Stimulated activated naive B cell treated with anti-CD40 and anti-IgM and Interleukin-4, amounts not matched to agents 10 μg/mL and 1 μg/mL and 100 μg/mL, for 72 hours (primary cell): ENCODE results near the gene ZFAND2B.

Experiments used
- ATAC-seq, 2 donors: fragments of 150-1000 bp; cut with Tn5 transposase; replicated peaks; 2 replicates each; pipeline ENCODE4 v1.10.0; 2021; ENCODE audit warnings: moderate library complexity in 1 of 2
- DNase-seq: peaks from one replicate; pipeline ENCODE4 v3.0.0; 2021
- H3K27ac Mint-ChIP-seq: one replicate; pipeline ENCODE4 v1.8.0; 2022; ENCODE audit warnings: mild to moderate bottlenecking, mixed read lengths
- H3K27me3 Mint-ChIP-seq, 2 donors: one replicate each; pipeline ENCODE4 v1.8.0; 2022; ENCODE audit warnings: mixed read lengths in 2 of 2
- H3K36me3 Mint-ChIP-seq, 2 donors: one replicate each; pipeline ENCODE4 v1.8.0; 2022; ENCODE audit warnings: mixed read lengths in 2 of 2, mild to moderate bottlenecking in 1 of 2
- H3K4me1 Mint-ChIP-seq, 2 donors: one replicate each; pipeline ENCODE4 v1.8.0; 2022; ENCODE audit warnings: mixed read lengths in 2 of 2, mild to moderate bottlenecking in 1 of 2
- H3K4me3 Mint-ChIP-seq, 2 donors: one replicate each; pipeline ENCODE4 v1.8.0; 2022; ENCODE audit warnings: mild to moderate bottlenecking in 2 of 2, mixed read lengths in 2 of 2, moderate library complexity in 1 of 2
- H3K9me3 Mint-ChIP-seq, 2 donors: one replicate each; pipeline ENCODE4 v1.8.0; 2022; ENCODE audit warnings: mixed read lengths in 2 of 2, mild to moderate bottlenecking in 1 of 2

The ZFAND2B gene

GRCh38 chr2:219218217-219218731 lies 11.7 kb downstream of the ZFAND2B start:
- peaks cover 45 to 56% of the 10 kb centered on the region in 2 donors for H3K36me3 Mint-ChIP-seq
- no peaks in the 10 kb centered on the region for H3K9me3 Mint-ChIP-seq
- peaks cover 21 to 40% of the 10 kb centered on the region in 2 donors for H3K4me1 Mint-ChIP-seq
- DNase-seq, result no peak
- ATAC-seq, result peak; percentile 52 to 55
- no peaks in the 10 kb centered on the region for H3K27me3 Mint-ChIP-seq
- H3K4me3 Mint-ChIP-seq, result peak overlapping the region; percentile 90 to 95
- peak overlapping the region; percentile 93 for H3K27ac Mint-ChIP-seq

DNA sequence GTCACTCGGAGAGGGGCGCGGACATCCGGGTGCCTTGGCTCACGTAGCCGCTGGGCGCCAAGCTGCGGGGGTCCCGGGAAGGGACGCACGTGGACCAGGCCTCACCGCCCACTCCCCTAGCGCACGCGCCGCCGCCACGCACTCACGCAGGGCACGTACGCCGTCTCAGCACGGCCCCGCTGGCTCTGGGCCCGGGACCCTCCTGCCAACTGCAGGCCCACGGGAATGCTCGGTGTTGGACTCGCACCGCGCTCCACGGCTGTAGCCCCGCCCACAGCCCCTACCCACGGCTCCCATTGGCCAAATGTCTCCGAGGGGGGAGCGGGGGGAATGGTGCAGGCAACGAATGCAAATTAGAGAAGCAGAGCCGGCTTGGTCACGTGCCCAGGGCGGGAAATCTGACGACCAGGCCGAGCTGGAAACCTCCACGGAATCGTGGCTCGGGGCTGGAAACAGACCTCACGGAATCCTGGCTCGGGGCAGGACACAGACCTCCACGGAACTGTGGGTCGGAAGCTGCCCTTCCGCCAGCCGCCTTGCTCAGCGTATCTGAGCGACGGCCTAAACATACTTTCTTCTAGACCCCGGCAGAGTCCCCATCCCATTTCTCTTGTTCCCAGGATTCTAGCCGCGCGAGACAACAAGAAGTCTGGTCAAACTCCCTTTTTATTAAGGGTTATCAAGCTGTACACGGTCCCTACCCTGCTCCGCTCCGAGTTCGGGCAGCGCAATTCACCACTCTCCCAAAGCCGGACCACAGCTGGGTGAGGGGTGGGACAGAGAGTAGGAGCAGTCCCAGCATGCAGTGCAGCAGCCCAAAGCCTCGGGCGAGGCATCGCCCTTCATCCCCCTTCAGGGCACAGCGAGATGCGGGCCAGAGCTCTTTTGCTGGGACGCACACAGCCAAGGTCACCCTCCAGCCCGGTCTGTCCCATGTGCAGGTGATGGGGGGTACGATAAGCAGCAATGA lies 12.4 kb downstream of the ZFAND2B start, which contains the start of gene ABCB6:
Gene ABCB6 (minus strand): TSS at position 227 of the 970 bp plus-strand sequence. CDS start 285 bp downstream, outside the sequence.
- no peaks in the 10 kb centered on the region for H3K9me3 Mint-ChIP-seq
- H3K27ac Mint-ChIP-seq, result peak within 1 kb of the TSS; percentile 93
- peak within 1 kb of the TSS; percentile 90 to 95 for H3K4me3 Mint-ChIP-seq
- peaks cover 21 to 40% of the 10 kb centered on the region in 2 donors for H3K4me1 Mint-ChIP-seq
- DNase-seq (peak; percentile 86), ATAC-seq (peak; percentile 84 to 91)
- H3K27me3 Mint-ChIP-seq, result no peaks in the 10 kb centered on the region
- H3K36me3 Mint-ChIP-seq, result peaks cover 44 to 59% of the 10 kb centered on the region in 2 donors

- H3K9me3 Mint-ChIP-seq, result no peaks in the 10 kb centered on the region
- peaks cover 46 to 59% of the 10 kb centered on the region in 2 donors for H3K36me3 Mint-ChIP-seq
- ATAC-seq (no peak), DNase-seq (no peak)
- H3K27ac Mint-ChIP-seq, result no peak overlapping the region
- H3K4me3 Mint-ChIP-seq, result peak overlapping the region; percentile 6 to 95
- H3K27me3 Mint-ChIP-seq, result no peaks in the 10 kb centered on the region
- H3K4me1 Mint-ChIP-seq, result peaks cover 20 to 43% of the 10 kb centered on the region in 2 donors
These were observed 13.4 kb downstream of the ZFAND2B start for GRCh38 chr2:219219784-219220532.

GRCh38 chr2:219220652-219221402 lies 14.2 kb downstream of the ZFAND2B start:
- H3K27me3 Mint-ChIP-seq, result no peaks in the 10 kb centered on the region
- H3K4me3 Mint-ChIP-seq, result no peak overlapping the region
- no peak for DNase-seq
- H3K27ac Mint-ChIP-seq, result no peak overlapping the region
- H3K4me1 Mint-ChIP-seq, result peaks cover 20 to 47% of the 10 kb centered on the region in 2 donors
- no peaks in the 10 kb centered on the region for H3K9me3 Mint-ChIP-seq
- no peak for ATAC-seq
- H3K36me3 Mint-ChIP-seq, result peaks cover 53 to 63% of the 10 kb centered on the region in 2 donors

DNA sequence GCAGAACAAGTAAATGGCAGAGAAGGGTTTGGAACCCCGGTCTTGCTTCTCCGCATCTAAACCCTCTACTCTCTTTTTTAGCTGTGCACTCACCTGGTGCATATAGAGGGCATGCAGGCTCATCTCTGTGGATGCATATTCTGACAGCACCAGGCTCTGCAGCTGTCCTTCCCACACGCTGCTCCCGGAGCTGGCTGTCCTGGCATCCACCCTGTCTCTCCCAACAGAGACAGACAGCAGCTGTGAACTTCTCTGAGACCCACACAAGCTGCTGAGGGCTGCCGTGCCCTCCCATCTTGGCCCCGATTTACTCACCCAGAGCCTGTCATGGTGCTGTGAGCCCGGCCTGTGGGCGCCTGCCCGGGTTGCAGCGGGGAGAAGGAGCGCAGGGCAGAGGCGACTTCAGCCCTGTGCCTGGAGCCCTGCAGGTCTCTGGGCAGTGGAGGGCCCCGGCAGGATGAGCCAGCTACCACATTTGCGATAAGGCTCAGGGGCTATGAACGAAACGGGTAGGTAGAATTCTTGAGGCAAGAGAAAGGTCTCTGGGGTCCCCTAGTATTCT lies 15.5 kb downstream of the ZFAND2B start:
- DNase-seq (no peak), ATAC-seq (no peak)
- Mint-ChIP-seq H3K4me3 (no peak overlapping the region), H3K27ac (no peak overlapping the region), H3K36me3 (peaks cover 48 to 58% of the 10 kb centered on the region in 2 donors), H3K4me1 (peaks cover 14 to 40% of the 10 kb centered on the region in 2 donors), H3K9me3 (no peaks in the 10 kb centered on the region), H3K27me3 (no peaks in the 10 kb centered on the region)

DNA sequence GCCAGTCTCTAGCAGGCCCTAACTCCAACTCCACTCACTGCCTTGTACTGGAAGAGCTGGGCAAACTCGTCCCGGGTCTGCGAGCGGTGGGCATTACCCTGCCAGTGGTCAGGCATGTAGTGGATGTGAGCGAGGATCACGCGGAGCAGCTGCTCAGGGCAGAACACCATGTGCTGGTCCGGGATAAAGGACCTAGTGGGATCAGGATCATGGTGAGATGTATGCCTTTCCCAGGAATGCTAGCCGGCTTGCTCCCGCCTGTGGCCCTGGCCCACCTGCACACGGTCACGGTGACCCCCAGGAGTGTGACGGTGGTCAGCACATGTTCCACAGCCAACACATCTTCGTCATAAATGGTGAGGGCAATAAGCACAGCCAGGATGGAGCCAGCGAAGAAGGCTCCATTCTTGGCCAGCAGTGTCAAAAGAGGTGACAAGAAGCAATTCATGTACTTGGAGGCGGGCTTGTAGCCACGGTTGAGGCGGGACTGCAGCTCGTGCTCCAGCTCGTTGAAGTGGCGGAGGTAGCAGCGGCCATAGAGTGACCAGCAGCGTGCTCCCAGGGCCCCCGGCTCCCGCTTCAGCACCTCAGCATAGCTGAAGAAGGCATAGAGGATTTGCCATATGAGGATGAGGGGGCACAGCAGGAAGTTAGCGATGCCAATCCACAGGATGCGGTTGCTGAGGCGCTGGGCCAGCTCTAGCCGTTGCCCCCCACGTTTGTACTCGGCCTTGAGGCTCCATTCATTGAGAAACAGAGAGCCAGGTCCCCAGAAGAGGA lies 17.4 kb downstream of the ZFAND2B start:
- Mint-ChIP-seq H3K4me1 (peaks cover 15 to 46% of the 10 kb centered on the region in 2 donors), H3K9me3 (no peaks in the 10 kb centered on the region), H3K4me3 (no peak overlapping the region), H3K36me3 (peaks cover 48 to 62% of the 10 kb centered on the region in 2 donors), H3K27me3 (no peaks in the 10 kb centered on the region), H3K27ac (no peak overlapping the region)
- no peak for ATAC-seq
- DNase-seq, result no peak

- Mint-ChIP-seq H3K36me3 (peaks cover 52 to 63% of the 10 kb centered on the region in 2 donors), H3K27me3 (no peaks in the 10 kb centered on the region), H3K27ac (peak overlapping the region; percentile 25), H3K4me1 (peaks cover 15 to 32% of the 10 kb centered on the region in 2 donors), H3K4me3 (no peak overlapping the region), H3K9me3 (no peaks in the 10 kb centered on the region)
- no peak for ATAC-seq
- DNase-seq, result no peak
These were observed 18.8 kb downstream of the ZFAND2B start for GRCh38 chr2:219225350-219225749.

GRCh38 chr2:219228041-219228910 lies 21.7 kb downstream of the ZFAND2B start:
- Mint-ChIP-seq H3K27me3 (no peaks in the 10 kb centered on the region), H3K36me3 (peaks cover 39 to 41% of the 10 kb centered on the region in 2 donors), H3K4me3 (peak overlapping the region; percentile 97 to 98), H3K4me1 (peaks cover 16 to 31% of the 10 kb centered on the region in 2 donors), H3K27ac (peak overlapping the region; percentile 59), H3K9me3 (no peaks in the 10 kb centered on the region)
- no peak for DNase-seq
- no peak for ATAC-seq

- peak overlapping the region; percentile 97 to 98 for H3K4me3 Mint-ChIP-seq
- no peaks in the 10 kb centered on the region for H3K27me3 Mint-ChIP-seq
- H3K36me3 Mint-ChIP-seq, result peaks cover 32 to 41% of the 10 kb centered on the region in 2 donors
These were observed 22.3 kb downstream of the ZFAND2B start for GRCh38 chr2:219228911-219229304.

DNA sequence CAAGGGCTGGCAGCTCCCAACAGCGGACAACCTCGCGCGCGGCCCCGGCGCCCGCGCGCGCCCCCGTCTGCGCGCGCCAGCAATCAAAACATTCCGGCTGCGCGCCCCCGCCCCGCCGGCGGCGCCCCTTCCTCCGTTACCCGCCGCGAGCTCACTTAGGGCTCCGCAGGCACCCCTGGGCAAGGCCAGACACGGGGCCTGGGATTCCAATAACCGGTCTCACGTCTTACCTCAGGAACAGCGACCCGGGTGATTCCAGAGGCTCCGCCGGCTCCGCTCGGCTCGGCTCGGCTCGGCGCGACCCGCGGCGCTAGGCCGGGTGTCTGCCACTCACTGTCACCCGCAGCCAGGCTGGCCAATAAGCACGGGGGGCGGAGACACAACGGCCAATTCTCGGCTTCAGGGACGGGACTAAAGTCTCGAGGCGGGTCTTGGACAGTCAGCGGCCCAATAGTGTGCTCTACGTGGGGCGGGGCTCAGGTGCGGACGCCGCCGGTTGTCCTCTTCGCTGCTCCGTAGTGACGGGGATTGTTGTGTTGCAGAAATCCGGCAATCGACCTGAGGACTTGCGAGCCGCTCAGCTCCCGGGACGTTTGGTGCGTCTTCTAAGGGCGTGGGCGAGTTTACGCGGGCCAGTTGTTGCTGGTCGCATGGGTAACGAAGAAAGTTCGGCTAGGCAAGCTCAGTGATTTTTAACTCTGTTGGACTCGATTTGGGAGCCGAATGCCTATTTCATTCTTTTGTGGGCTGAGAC lies 22.9 kb downstream of the ZFAND2B start, which contains the start of the genes ANKZF1 and ATG9A:
Gene ANKZF1 (plus strand): TSS at position 502 of the 754 bp plus-strand sequence. CDS start 452 bp downstream, outside the sequence.
Gene ATG9A (minus strand): TSS at position 332 of the 754 bp plus-strand sequence. CDS start 1,612 bp downstream, outside the sequence.
- H3K4me1 Mint-ChIP-seq, result peaks cover 18 to 40% of the 10 kb centered on the region in 2 donors
- H3K36me3 Mint-ChIP-seq, result peaks cover 30 to 41% of the 10 kb centered on the region in 2 donors
- peak; percentile 99 for DNase-seq
- ATAC-seq, result peak; percentile 97 to 98
- peak within 1 kb of the TSS; percentile 98 for H3K27ac Mint-ChIP-seq
- no peaks in the 10 kb centered on the region for H3K27me3 Mint-ChIP-seq
- peak within 1 kb of the TSS; percentile 97 to 98 for H3K4me3 Mint-ChIP-seq
- no peaks in the 10 kb centered on the region for H3K9me3 Mint-ChIP-seq

More at GRCh38 chr2:219228911-219229304, 22.3 kb downstream of the ZFAND2B start:
- no peak for ATAC-seq
- Mint-ChIP-seq H3K4me1 (peaks cover 16 to 35% of the 10 kb centered on the region in 2 donors), H3K27ac (peak overlapping the region; percentile 59), H3K9me3 (no peaks in the 10 kb centered on the region)
- peak; percentile 10 for DNase-seq

- H3K36me3 Mint-ChIP-seq, result peaks cover 29 to 41% of the 10 kb centered on the region in 2 donors
- peak; percentile 29 to 35 for ATAC-seq
- peak overlapping the region; percentile 98 for H3K27ac Mint-ChIP-seq
- peak overlapping the region; percentile 97 to 98 for H3K4me3 Mint-ChIP-seq
- peaks cover 19 to 40% of the 10 kb centered on the region in 2 donors for H3K4me1 Mint-ChIP-seq
- no peaks in the 10 kb centered on the region for H3K9me3 Mint-ChIP-seq
- no peaks in the 10 kb centered on the region for H3K27me3 Mint-ChIP-seq
- peak; percentile 32 for DNase-seq
These were observed 23.5 kb downstream of the ZFAND2B start for GRCh38 chr2:219230059-219230540.
